Activated T-cell treated with anti-CD3 and anti-CD28 coated beads for 1 hour (primary cell): ENCODE data around the gene ANTXR1.

Experiments used
- DNase-seq: peaks from one replicate; pipeline ENCODE4 v3.0.0-alpha.2; 2020; ENCODE audit warnings: low read depth

Gene ANTXR1

GRCh38 chr2:69134306-69134945, 121.4 kb downstream of the ANTXR1 start:
- no peak for DNase-seq

DNA sequence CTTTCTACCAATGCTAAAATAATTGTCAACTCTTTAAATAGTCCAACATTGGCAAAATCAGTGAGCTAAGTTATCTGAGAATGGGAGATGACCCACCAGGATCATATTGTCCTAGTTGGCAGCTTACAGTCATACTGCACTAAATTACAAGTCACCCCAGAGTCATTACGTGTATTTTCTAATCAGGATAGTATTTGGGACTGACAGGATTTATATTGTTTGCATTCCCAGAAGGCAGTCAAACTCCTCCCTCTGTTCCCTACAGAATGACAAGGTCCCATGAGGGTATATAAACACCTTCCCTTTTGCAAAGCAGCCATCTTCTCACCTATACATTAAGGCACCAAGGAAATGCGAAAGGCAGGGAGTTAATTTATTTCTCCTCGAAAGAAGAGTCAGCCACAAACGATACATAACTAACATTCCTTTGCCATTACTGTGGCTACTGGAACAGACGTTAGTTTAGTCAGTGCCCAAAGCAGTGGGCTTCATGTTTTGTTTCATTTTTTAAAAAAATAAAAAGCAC, 125.3 kb downstream of the ANTXR1 start:
- DNase-seq: no peak

GRCh38 chr2:69138793-69139459, 125.9 kb downstream of the ANTXR1 start:
- DNase-seq: no peak

DNA sequence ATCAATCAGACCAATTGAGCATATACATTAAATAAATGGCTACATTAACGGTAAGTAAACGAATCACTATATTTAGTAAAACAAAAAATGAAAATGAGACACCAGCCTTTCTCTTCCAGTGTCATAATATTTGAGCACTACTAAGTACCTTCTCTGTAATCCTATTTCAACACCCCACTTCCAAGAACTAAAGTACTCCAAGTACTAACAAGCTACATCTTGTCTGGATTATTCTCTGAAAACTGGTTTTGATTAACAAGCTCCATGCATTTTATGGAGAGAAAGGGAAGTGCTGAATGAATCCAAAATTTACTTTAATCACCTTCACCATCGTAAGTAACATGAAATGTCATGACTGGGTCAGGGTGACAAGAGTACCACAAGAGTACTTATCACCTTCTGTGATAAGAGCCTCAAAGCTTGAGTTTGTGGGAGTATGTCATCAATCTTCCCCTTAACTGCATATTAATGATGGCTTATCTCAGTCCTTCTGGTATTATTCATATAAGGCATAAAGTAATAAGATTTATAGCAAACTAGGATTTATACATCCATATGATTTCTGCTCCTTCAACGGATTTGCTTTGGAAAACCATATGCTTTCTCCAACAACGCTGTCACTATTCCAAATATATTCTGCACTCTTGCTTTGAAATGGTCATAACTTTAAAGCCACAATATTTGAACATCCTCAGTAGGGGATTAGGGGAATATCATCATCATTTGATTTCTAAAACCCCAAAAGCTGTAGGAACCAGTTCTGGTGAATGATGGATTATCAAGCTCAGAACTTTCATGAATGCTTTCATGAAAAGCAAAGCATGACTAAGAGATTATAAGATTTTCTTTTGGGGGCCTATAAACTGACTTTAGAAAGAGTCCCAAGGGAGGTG, 127.0 kb downstream of the ANTXR1 start:
- no peak for DNase-seq

DNA sequence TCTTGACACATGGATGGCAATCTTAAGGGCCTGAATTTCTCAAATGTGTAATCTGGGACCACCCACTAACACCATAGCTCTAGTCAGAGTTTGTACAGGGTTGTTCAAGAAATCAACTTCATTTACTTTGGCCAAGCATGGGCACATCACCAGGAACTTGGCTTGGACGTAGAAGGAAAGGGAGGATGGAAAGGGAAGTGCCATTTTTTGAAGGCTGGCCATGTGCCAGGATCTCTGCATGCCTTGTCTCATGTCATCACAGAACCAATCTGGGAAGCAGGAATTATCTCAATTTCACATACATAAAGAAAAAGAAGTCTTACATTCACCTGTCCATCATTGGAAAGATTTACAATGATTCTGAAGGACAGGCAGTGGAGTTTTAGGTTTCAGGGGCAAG, 128.1 kb downstream of the ANTXR1 start:
- DNase-seq: no peak

DNA sequence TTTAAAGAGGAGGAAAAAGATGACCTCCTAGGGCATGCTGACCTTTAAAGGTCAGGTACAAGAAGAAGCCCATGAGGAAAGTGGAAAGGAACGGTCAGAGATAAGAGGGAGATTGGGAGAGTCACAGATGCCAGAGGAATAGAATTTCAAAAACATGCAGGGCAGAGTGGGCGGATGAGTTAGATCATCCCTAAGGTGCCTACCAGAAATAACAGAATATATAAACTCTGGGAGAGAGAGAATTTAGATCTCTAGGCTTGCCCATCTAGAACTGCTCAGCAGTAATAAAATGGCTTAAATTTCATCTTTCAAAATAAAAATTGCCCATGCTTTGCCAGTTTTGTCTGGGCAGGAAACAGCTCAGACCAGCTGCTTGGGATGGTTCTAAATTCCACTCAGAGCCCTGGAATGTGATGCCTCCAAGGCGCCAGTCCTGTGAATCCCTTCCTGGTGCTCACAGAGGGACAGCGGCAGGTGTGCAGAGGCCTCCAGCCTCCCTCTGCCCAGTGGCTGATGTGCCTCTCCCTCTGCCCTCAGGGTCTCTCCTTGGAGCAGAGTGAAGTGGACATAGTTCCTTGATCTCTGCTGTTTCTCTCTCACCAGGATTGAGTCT, 130.9 kb downstream of the ANTXR1 start:
- no peak for DNase-seq

DNA sequence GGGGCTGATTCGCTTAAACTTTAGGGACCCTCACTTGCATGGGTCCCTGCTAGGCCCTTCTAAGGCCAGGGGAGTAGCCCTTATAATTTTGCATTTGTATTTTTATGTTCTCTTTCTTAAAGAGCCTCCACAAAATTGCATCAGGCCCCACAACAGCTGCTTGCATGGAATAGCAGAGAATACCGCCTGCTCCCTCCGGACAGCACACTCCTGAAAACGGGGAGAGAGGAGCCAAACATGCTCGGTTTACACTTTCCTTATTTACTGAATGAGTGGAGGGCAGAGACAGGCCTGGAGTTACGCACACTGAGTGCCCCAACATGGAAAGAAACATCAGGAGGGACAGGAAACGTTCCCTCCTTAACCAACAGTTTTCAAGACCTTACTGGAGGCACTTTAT, 132.2 kb downstream of the ANTXR1 start:
- DNase-seq: no peak

GRCh38 chr2:69147841-69148533, 135.0 kb downstream of the ANTXR1 start:
- DNase-seq: no peak

- DNase-seq: no peak
Observed at GRCh38 chr2:69149631-69150215, 136.7 kb downstream of the ANTXR1 start.

GRCh38 chr2:69151931-69152330, 139.0 kb downstream of the ANTXR1 start:
- DNase-seq: no peak

DNA sequence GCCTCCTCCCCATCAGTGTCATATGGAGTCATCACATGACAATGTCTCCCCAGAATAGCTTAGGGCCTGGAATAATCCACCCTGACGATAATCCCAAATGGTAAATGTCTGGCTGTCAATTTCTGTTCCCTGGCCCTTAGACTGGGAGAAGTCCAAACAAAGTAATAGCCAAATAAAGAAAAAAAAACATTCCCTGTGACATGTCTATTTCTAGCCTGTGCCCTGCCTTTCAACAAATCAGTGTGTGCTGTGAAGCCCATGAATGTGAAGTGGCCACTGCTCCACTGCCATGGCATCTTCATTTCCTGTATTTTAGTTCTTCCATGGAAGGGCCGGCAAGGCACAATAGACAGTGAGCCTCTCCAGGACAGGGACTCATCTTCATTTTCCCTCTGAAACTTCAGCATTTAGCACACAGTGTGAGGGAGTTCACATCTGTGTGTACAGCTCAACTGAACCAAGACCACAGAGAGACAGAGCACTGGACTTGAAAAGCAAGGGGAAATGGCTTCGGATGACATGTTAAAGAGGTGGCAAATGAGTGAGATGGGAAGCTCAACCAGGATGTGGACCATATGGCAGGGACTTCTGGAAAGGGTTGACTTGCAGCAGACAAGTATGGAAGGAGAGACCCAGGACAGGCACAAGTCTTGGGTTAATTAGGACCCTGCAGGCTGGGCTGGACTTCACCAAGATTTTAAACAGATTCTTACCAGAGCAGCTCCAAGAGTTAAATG, 140.0 kb downstream of the ANTXR1 start:
- DNase-seq: no peak

GRCh38 chr2:69154106-69154505, 141.1 kb downstream of the ANTXR1 start:
- no peak for DNase-seq

GRCh38 chr2:69156624-69157023, 143.6 kb downstream of the ANTXR1 start:
- no peak for DNase-seq

- DNase-seq: no peak
Observed at GRCh38 chr2:69157441-69157840, 144.5 kb downstream of the ANTXR1 start.

DNA sequence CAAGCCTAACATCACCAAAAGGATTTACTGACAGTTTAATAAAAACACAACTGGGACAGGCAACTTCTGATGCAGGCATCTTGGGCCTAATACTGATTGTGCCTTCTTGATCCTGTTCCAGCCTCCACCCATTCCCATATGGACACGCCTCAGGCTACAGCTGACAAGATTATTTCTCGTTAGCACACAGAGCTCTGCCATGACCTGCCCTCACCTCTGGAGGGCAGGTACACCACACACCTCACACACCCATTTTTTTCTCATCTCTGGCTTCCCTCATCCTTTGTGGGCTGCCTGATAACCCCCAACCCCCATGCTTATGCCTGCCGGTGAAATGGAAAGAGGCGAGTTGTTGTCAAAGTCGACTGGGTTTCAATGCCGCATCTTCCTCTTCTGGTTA, 147.0 kb downstream of the ANTXR1 start:
- no peak for DNase-seq

GRCh38 chr2:69162057-69162456, 149.1 kb downstream of the ANTXR1 start:
- no peak for DNase-seq

GRCh38 chr2:69163109-69163508, 150.1 kb downstream of the ANTXR1 start:
- DNase-seq: no peak

- no peak for DNase-seq
Observed at GRCh38 chr2:69163556-69163955, 150.6 kb downstream of the ANTXR1 start.

DNA sequence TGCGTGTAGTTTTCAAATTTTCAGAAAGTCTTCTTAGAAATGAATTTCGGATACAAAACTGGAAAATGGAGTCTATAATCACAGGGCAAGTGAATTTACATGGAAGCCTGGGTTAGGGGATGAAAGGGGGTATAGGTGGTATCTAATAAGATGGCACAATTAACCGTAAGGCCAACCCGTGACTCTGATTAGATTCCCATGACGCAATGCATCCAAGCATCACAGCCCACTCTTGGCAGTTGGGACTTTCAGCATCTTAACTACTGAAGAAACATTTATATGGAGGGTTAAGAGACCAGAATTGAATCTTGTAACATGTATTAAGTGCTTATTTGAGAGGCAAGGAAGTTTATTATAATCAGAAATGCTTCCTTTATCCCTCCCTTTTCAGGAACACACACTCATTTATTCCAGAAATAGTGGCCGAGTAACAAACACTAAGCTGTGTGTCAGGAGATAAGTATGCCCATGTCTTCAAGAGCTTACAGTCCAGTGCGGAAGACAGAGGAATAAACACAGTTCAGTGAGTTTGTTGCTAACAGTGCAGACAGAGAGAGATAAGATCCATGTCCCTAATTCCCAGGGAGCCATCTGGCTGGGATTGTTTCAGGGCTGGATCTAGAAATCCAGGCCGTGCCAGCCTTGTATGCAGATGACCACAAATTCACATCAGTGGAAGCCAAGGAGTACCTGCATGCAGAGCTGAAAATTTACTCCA, 151.2 kb downstream of the ANTXR1 start:
- DNase-seq: no peak
